Neural crest cell (in vitro differentiated cells): ENCODE data around the gene CDH7. TPM values are rescaled to one million over a fixed set of nuclear protein-coding genes. Genes with fewer than 3 reads are reported as not detected.

Source experiments
- DNase-seq: peaks from one replicate; pipeline ENCODE4 v3.0.0; 2021; ENCODE audit warnings: low read depth, mixed read lengths, low spot score
- H3K27ac Mint-ChIP-seq: one replicate; pipeline ENCODE4 v1.8.0; 2021; ENCODE audit warnings: mild to moderate bottlenecking, mixed read lengths; ENCODE audit not compliant: unreplicated experiment
- H3K27me3 Mint-ChIP-seq: 2 replicates; pipeline ENCODE4 v1.8.0; 2021; ENCODE audit warnings: low read depth, mild to moderate bottlenecking, mixed read lengths
- H3K36me3 Mint-ChIP-seq: 2 replicates; pipeline ENCODE4 v1.8.0; 2021; ENCODE audit warnings: low read depth, mild to moderate bottlenecking, mixed read lengths
- H3K4me1 Mint-ChIP-seq: 2 replicates; pipeline ENCODE4 v1.8.0; 2021; ENCODE audit warnings: mixed read lengths
- H3K4me3 Mint-ChIP-seq: one replicate; pipeline ENCODE4 v1.8.0; 2021; ENCODE audit warnings: mild to moderate bottlenecking, mixed read lengths
- H3K9me3 Mint-ChIP-seq: 2 replicates; pipeline ENCODE4 v1.8.0; 2021; ENCODE audit warnings: mixed read lengths
- CTCF ChIP-seq: fragments of 200-600 bp; sonication (generic); conservative IDR thresholded peaks from 2 replicates; pipeline ENCODE4 v1.5.0; 2021; ENCODE audit warnings: antibody characterized with exemption, mild to moderate bottlenecking
- total RNA-seq: library from RNA; stranded (reverse); gene quantifications from 2 replicates; pipeline ENCODE4 v1.2.1, GENCODE V29; 2021

The CDH7 gene
- total RNA-seq, 1 donor from 2014 or later = 7.3 TPM

GRCh38 chr18:65906621-65907034 is 155.8 kb downstream of the CDH7 start:
- DNase-seq = no peak
- H3K9me3 Mint-ChIP-seq = no peaks in the 10 kb centered on the region
- H3K27me3 Mint-ChIP-seq = no peaks in the 10 kb centered on the region
- peaks cover 21% of the 10 kb centered on the region for H3K4me1 Mint-ChIP-seq
- H3K36me3 Mint-ChIP-seq = no peaks in the 10 kb centered on the region
- no peak overlapping the region for H3K27ac Mint-ChIP-seq
- H3K4me3 Mint-ChIP-seq = no peak overlapping the region
- no peak for TF ChIP-seq CTCF

GRCh38 chr18:65907281-65907680 is 156.5 kb downstream of the CDH7 start:
- H3K4me3 Mint-ChIP-seq = no peak overlapping the region
- no peak overlapping the region for H3K27ac Mint-ChIP-seq
- peaks cover 21% of the 10 kb centered on the region for H3K4me1 Mint-ChIP-seq
- no peaks in the 10 kb centered on the region for H3K9me3 Mint-ChIP-seq
- DNase-seq = no peak
- no peaks in the 10 kb centered on the region for H3K36me3 Mint-ChIP-seq
- no peak for TF ChIP-seq CTCF
- H3K27me3 Mint-ChIP-seq = no peaks in the 10 kb centered on the region

- H3K36me3 Mint-ChIP-seq = no peaks in the 10 kb centered on the region
- H3K4me3 Mint-ChIP-seq = no peak overlapping the region
- H3K4me1 Mint-ChIP-seq = peaks cover 17% of the 10 kb centered on the region
- TF ChIP-seq CTCF = no peak
- H3K27ac Mint-ChIP-seq = no peak overlapping the region
- H3K9me3 Mint-ChIP-seq = no peaks in the 10 kb centered on the region
- no peak for DNase-seq
- H3K27me3 Mint-ChIP-seq = no peaks in the 10 kb centered on the region
Measured at GRCh38 chr18:65919018-65919417, 168.2 kb downstream of the CDH7 start.

- Mint-ChIP-seq H3K4me1 (peaks cover 17% of the 10 kb centered on the region), H3K36me3 (no peaks in the 10 kb centered on the region), H3K27me3 (no peaks in the 10 kb centered on the region), H3K27ac (no peak overlapping the region), H3K9me3 (no peaks in the 10 kb centered on the region), H3K4me3 (no peak overlapping the region)
- TF ChIP-seq CTCF = no peak
- DNase-seq = no peak
Measured at GRCh38 chr18:65919663-65920062, 168.9 kb downstream of the CDH7 start.

- peaks cover 17% of the 10 kb centered on the region for H3K4me1 Mint-ChIP-seq
- H3K36me3 Mint-ChIP-seq = no peaks in the 10 kb centered on the region
- H3K27ac Mint-ChIP-seq = no peak overlapping the region
- TF ChIP-seq CTCF = no peak
- no peaks in the 10 kb centered on the region for H3K9me3 Mint-ChIP-seq
- no peak overlapping the region for H3K4me3 Mint-ChIP-seq
- H3K27me3 Mint-ChIP-seq = no peaks in the 10 kb centered on the region
- DNase-seq = no peak
Measured at GRCh38 chr18:65922103-65922502, 171.3 kb downstream of the CDH7 start.

- Mint-ChIP-seq H3K4me1 (peaks cover 6% of the 10 kb centered on the region), H3K4me3 (no peak overlapping the region), H3K36me3 (no peaks in the 10 kb centered on the region), H3K27ac (no peak overlapping the region), H3K27me3 (no peaks in the 10 kb centered on the region), H3K9me3 (no peaks in the 10 kb centered on the region)
- no peak for TF ChIP-seq CTCF
- no peak for DNase-seq
Measured at GRCh38 chr18:65924904-65925303, 174.1 kb downstream of the CDH7 start.
